ENCODE measurements around the gene ITM2B. TPM values are rescaled to one million over a fixed set of nuclear protein-coding genes. Genes with fewer than 3 reads are reported as not detected.

The ITM2B gene
- 378 and 422 TPM in 2 replicates for total RNA-seq

GRCh38 chr13:48233046-48233888 is at the start of gene ITM2B:
Gene ITM2B, plus strand, starts transcription at chr13:48233206. Its CDS starts 155 bp downstream, at chr13:48233361.

GRCh38 chr13:48303359-48304142 is 70.5 kb downstream of the ITM2B start, which contains the start of gene RB1:
Gene RB1, plus strand, starts transcription at chr13:48303751. Its CDS starts 162 bp downstream, at chr13:48303913.

Other genes starting within 250 kb of the ITM2B start
- gene SUCLA2, start 231.9 kb upstream of the ITM2B start, total RNA-seq = 53.4 and 53.8 TPM in 2 replicates
- 17.1 and 18.9 TPM in 2 replicates for gene NUDT15, start 195.5 kb upstream of the ITM2B start, total RNA-seq
- gene MED4, start 138.1 kb upstream of the ITM2B start, total RNA-seq = 30.6 and 37.6 TPM in 2 replicates
- 34.6 and 35.2 TPM in 2 replicates for gene RB1, start 70.5 kb downstream of the ITM2B start, total RNA-seq
- 2.4 and 4.8 TPM in 2 replicates for gene LPAR6, start 179.9 kb downstream of the ITM2B start, total RNA-seq